ENCODE results near the gene FAM193A.

Gene FAM193A

DNA sequence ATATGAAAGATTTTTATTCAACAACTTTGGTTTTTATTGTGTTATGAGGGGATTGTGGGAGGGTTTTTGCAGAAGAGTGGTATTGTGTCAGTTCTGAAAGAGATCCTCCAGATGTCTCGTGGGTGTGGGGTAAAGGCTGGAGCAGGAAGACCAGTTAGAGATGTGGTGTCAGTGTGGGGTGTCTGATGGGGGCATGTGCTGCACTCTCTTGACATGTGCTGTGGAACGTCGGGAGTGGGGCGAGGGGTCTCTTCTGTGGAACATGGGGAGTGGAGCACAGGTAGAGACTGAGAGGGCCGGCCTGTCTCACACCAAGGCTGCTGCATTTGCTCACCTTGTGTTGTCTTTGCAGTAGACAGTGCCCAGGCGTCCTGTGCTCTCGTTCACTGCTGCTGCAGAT lies 37.6 kb downstream of the FAM193A start:
- TF ChIP-seq CEBPB (IDR thresholded peaks at IDR 0.05) (no peak), YY1 (IDR thresholded peaks at IDR 0.05; ENCODE audit: low read depth) (no peak), EGR1 (IDR thresholded peaks at IDR 0.05) (no peak), FOXM1 (IDR thresholded peaks at IDR 0.05; ENCODE audit: borderline replicate concordance, low read depth) (no peak), RAD21 (IDR thresholded peaks at IDR 0.05; ENCODE audit: low read depth) (no peak), ZBTB7A (IDR thresholded peaks at IDR 0.05; ENCODE audit: low read depth) (no peak), NFIC (IDR thresholded peaks at IDR 0.05) (no peak), EP300 (IDR thresholded peaks at IDR 0.05; ENCODE audit: borderline replicate concordance) (no peak), TEAD4 (IDR thresholded peaks at IDR 0.05) (no peak), TAF1 (IDR thresholded peaks at IDR 0.05; ENCODE audit: low read depth) (no peak), TCF12 (IDR thresholded peaks at IDR 0.05; ENCODE audit: low read depth) (no peak), CREB1 (IDR thresholded peaks at IDR 0.05; ENCODE audit: low read depth) (no peak)
- TF ChIP-seq, protein P1, sequence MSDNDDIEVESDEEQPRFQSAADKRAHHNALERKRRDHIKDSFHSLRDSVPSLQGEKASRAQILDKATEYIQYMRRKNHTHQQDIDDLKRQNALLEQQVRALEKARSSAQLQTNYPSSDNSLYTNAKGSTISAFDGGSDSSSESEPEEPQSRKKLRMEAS (IDR thresholded peaks at IDR 0.05) = no peak
- TF ChIP-seq, protein P2, sequence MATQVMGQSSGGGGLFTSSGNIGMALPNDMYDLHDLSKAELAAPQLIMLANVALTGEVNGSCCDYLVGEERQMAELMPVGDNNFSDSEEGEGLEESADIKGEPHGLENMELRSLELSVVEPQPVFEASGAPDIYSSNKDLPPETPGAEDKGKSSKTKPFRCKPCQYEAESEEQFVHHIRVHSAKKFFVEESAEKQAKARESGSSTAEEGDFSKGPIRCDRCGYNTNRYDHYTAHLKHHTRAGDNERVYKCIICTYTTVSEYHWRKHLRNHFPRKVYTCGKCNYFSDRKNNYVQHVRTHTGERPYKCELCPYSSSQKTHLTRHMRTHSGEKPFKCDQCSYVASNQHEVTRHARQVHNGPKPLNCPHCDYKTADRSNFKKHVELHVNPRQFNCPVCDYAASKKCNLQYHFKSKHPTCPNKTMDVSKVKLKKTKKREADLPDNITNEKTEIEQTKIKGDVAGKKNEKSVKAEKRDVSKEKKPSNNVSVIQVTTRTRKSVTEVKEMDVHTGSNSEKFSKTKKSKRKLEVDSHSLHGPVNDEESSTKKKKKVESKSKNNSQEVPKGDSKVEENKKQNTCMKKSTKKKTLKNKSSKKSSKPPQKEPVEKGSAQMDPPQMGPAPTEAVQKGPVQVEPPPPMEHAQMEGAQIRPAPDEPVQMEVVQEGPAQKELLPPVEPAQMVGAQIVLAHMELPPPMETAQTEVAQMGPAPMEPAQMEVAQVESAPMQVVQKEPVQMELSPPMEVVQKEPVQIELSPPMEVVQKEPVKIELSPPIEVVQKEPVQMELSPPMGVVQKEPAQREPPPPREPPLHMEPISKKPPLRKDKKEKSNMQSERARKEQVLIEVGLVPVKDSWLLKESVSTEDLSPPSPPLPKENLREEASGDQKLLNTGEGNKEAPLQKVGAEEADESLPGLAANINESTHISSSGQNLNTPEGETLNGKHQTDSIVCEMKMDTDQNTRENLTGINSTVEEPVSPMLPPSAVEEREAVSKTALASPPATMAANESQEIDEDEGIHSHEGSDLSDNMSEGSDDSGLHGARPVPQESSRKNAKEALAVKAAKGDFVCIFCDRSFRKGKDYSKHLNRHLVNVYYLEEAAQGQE (IDR thresholded peaks at IDR 0.05; ENCODE audit: low read depth) = no peak
- TF ChIP-seq, protein P3, sequence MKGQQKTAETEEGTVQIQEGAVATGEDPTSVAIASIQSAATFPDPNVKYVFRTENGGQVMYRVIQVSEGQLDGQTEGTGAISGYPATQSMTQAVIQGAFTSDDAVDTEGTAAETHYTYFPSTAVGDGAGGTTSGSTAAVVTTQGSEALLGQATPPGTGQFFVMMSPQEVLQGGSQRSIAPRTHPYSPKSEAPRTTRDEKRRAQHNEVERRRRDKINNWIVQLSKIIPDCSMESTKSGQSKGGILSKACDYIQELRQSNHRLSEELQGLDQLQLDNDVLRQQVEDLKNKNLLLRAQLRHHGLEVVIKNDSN (IDR thresholded peaks at IDR 0.05) = no peak

DNA sequence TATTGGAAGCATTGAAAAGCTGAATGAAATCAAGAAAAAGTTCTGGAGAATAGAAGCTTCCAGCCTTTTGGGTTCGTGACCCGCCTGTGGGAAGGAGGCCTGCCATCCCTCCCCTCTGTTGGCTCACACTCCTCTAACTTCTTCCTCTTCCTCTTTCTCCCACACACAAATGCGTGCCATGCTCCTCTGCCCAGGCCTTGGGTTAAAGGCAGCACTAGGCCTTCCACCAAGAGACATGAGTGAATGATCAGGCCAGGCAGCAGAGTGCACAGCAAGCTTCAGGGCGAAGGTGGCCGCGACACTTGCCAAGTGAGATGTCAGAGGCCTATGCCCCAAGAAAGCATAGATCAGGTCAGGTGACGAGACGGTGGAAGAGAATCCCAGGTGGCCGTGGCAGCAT lies 38.4 kb downstream of the FAM193A start:
- TF ChIP-seq, protein P1 (IDR thresholded peaks at IDR 0.05) = no peak
- TF ChIP-seq NFIC (IDR thresholded peaks at IDR 0.05) (no peak), YY1 (IDR thresholded peaks at IDR 0.05; ENCODE audit: low read depth) (no peak), EGR1 (IDR thresholded peaks at IDR 0.05) (no peak), RAD21 (IDR thresholded peaks at IDR 0.05; ENCODE audit: low read depth) (no peak), CEBPB (IDR thresholded peaks at IDR 0.05) (no peak), TAF1 (IDR thresholded peaks at IDR 0.05; ENCODE audit: low read depth) (no peak), FOXM1 (IDR thresholded peaks at IDR 0.05; ENCODE audit: borderline replicate concordance, low read depth) (no peak), TCF12 (IDR thresholded peaks at IDR 0.05; ENCODE audit: low read depth) (no peak), CREB1 (IDR thresholded peaks at IDR 0.05; ENCODE audit: low read depth) (no peak), EP300 (IDR thresholded peaks at IDR 0.05; ENCODE audit: borderline replicate concordance) (no peak), TEAD4 (IDR thresholded peaks at IDR 0.05) (no peak), ZBTB7A (IDR thresholded peaks at IDR 0.05; ENCODE audit: low read depth) (no peak)
- TF ChIP-seq, protein P3 (IDR thresholded peaks at IDR 0.05) = no peak
- TF ChIP-seq, protein P2 (IDR thresholded peaks at IDR 0.05; ENCODE audit: low read depth) = no peak

DNA sequence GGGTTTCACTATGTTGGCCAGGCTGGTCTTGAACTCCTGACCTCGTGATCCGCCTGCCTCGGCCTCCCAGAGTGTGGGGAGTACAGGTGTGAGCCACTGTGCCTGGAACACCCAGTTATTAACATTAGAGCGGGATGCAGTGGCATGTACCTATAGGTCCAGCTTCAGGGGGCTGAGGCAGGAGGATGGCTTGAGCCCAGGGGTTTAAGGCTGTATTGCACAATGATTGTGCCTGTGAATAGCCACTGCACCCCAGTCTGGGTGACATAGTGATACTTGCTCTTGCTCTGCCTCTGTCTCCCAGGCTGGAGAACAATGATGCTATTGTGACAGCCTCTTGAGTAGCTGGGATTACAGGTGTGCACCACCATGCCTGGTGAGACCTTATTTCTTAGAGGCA lies 39.8 kb downstream of the FAM193A start:
- TF ChIP-seq FOXM1 (IDR thresholded peaks at IDR 0.05; ENCODE audit: borderline replicate concordance, low read depth) (no peak), EP300 (IDR thresholded peaks at IDR 0.05; ENCODE audit: borderline replicate concordance) (no peak), ZBTB7A (IDR thresholded peaks at IDR 0.05; ENCODE audit: low read depth) (no peak), RAD21 (IDR thresholded peaks at IDR 0.05; ENCODE audit: low read depth) (no peak), YY1 (IDR thresholded peaks at IDR 0.05; ENCODE audit: low read depth) (no peak), TCF12 (IDR thresholded peaks at IDR 0.05; ENCODE audit: low read depth) (no peak), CREB1 (IDR thresholded peaks at IDR 0.05; ENCODE audit: low read depth) (no peak), CEBPB (IDR thresholded peaks at IDR 0.05) (no peak), TAF1 (IDR thresholded peaks at IDR 0.05; ENCODE audit: low read depth) (no peak), NFIC (IDR thresholded peaks at IDR 0.05) (no peak)
- TF ChIP-seq, protein P2 (IDR thresholded peaks at IDR 0.05; ENCODE audit: low read depth) = no peak
- TF ChIP-seq, protein P1 (IDR thresholded peaks at IDR 0.05) = no peak
- TF ChIP-seq, protein P3 (IDR thresholded peaks at IDR 0.05) = no peak

All from Ishikawa (cell line).